ENCODE data around the gene IGSF6.
"Not testable (repeated sequence)": the region's sequence is repeated elsewhere in the genome, so short reads cannot be mapped to it uniquely, and the experiment has no call there.

Gene IGSF6, protein sequence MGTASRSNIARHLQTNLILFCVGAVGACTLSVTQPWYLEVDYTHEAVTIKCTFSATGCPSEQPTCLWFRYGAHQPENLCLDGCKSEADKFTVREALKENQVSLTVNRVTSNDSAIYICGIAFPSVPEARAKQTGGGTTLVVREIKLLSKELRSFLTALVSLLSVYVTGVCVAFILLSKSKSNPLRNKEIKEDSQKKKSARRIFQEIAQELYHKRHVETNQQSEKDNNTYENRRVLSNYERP

DNA sequence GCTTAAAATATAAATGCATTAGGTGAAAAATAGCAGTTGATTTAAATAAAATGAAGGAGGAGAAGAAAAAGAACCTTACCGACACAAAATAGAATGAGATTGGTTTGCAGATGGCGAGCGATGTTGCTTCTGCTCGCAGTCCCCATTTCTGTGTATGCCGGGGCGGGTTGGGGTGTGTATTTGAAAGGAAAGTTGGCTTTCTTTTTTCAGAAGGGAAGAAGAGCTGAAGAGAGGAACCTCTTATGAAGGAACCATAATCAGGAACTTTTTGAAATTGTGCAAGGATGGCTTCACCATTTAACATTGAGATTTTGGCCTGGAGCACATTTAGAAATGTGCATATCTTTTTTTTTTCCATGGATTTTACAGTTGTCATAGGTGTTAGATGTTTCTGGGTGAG is at the start of gene IGSF6:
Gene IGSF6, minus strand, starts transcription at position 156 of the 400 bp plus-strand sequence. Its CDS starts 10 bp downstream, at position 146.
- DNase-seq, result no peak

DNA sequence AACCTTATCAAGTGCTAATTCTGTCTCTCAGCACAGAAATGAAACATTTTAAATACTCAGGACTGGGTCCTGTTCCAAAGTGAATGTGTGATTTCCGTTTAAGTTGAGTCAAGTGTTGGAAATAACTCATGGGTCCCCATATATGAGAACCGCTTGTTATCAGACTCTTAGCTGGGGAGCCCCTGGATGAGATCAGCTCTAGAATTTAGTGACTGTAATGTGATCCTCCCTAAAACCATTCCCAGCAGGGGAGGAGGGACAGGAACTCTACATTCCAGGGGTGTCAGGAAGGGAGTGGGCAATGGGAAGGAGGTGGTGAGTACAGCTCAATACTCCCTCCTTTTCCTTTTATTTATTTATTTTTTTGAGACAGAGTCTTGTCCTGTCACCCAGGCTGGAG is 48.9 kb upstream of the IGSF6 start:
- DNase-seq, result no peak

DNA sequence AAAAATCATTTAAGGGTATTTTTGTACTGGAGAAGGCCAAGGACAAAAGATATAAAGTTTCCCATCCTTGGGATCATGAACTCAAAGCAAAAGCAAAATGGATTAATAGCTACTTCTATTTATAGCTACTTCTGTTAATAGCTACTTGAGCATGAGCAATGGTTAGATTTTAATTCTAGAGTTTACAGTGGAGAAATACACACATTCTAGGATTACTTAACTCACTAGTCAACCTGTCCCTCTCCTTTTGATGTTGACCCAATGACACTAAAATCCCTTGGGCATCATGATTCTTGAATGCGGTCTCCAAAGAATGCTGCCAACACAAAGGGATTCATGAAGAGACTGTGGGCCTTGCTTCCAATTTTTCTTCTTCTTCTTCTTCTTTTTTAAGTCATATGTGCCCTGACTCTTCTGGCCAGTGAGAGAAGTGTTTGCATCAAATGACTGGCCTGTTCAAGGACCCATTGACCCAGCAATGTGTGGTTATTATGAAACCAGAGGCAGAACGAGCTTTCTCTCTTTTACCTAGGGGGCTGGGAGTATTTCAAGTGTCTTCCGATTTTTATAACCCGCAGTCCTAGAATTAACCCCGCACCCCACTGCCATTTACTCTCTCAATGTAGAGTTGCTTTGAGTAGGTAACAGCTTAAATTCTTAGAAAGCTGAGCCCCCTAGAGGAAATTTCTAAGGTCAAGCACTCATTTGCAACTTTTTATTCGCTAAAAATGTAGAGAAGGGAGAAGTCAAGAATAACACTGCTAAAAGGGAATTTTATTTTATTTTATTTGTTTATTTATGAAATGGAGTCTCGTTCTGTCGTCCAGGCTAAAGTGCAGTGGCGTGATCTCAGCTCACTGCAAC is 46.0 kb upstream of the IGSF6 start:
- no peak for DNase-seq

DNA sequence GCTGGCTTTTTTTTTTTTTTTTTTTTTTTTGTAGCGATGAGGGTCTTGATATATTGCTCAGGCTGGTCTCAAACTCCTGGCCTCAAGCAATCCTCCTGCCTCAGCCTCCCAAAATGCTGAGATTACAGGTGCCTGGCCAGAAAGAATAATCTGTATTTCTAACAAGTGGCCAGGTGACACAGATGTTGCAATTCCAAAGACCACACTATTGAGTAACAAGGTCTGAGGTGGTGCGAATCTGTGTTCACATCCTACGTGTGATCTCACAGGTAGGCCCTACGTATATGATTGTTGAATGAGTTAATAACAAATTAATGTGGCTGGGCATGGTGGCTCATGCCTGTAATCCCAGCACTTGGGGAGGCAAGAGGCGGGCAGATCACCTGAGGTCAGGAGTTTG is 44.6 kb upstream of the IGSF6 start:
- DNase-seq, result no peak

DNA sequence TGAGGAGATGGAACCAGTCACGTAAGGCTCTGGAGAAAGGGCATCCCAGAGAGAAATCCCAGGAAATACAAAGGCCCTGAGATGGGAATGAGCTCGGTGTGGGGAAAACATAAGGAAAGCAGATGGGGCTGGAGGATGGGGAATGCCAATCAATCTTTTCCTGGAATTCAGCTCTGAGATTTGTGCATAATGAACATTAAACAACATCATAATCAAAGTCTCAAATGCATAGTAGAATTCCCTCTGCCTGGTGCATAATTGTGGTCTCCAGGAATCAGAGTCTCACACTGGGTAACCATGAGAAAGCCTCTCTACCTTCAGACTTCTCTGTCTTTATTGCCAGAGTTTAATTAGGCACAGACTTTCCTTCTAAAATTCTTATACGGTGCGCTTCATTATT is 42.2 kb upstream of the IGSF6 start:
- DNase-seq, result no peak

DNA sequence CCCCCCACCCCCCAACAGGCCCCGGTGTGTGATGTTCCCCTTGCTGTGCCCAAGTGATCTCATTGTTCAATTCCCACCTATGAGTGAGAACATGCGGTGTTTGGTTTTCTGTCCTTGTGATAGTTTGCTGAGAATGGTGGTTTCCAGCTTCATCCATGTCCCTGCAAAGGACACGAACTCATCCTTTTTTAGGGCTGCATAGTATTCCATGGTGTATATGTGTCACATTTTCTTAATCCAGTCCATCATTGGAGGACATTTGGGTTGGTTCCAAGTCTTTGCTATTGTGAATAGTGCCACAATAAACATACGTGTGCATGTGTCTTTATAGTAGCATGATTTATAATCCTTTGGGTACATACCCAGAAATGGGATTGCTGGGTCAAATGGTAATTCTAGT is 38.6 kb upstream of the IGSF6 start:
- not testable (repeated sequence) for DNase-seq

DNA sequence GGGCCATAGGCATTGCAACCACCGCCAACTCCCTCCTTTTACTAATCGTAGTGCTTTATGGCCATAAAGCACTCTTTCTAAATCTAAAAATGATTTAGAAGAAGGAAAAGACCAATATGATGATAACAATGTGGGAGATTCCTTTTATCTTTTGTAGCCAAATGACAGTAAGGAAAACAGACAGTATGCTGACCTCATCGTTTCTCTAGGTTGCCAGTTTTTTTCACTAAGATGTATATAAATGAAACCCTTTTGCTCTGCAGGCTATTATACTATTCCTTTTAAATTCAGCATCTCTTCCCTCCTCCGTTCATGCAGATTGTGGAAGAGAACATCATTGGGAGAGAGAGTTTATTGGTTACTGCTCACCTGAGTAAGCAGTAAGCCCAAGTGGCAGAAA is 36.7 kb upstream of the IGSF6 start:
- no peak for DNase-seq

DNA sequence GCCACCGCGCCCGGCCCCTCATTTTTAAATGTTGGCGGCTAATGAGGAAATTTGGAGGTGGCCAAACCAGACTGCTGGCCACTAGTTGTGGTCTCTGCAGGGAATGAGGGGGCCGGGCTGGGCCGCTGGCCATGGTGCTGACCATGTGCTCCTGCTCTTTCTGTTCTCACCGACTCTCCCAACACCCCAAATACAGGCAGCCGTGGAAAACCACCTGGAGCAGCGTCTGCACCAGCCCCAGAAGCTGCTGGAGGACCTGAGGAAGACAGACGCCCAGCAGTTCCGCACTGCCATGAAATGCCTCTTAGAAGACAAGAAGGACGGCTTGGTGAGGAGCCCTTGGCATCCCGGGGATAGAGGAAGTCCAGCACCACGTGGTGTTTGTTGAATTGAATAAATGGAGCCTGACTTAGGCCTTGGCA is 32.6 kb upstream of the IGSF6 start:
- no peak for DNase-seq

DNA sequence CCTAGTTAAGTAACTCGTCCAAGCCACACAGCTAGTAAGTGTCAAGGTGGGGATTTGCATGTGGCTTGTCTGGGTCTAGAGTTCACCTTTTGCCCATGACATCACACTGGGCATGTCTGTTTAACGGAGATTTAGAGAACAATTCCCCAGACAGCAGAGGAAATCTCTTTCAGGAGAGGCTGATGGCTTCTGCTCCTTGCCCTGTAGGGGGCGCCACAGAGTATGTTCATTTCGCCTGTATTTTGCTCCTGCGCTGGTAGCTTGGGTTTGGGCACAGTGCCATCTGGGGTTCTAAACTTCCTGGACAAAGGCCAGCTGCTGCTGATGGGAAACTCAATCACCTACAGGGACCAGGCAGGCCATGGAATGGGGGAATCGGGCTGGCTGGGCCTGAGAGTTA is 31.8 kb upstream of the IGSF6 start:
- no peak for DNase-seq

DNA sequence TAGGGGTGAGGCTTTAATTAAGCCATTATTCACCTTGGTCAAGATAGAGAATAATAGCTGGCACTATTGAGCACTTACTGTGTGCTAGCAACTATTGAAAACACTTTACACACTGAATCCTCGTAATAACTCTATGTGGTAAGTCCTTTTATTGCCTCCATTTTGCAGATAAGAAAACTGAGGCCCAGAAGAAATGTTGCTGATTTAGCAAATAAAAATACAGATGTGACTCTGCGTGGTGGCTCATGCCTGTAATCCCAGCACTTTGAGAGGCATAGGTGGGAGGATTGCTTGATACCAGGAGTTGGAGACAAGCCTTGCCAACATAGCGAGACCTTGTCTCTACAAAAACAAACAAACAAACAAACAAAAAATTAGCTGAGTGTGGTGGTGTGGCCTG is 30.8 kb upstream of the IGSF6 start:
- DNase-seq, result no peak

DNA sequence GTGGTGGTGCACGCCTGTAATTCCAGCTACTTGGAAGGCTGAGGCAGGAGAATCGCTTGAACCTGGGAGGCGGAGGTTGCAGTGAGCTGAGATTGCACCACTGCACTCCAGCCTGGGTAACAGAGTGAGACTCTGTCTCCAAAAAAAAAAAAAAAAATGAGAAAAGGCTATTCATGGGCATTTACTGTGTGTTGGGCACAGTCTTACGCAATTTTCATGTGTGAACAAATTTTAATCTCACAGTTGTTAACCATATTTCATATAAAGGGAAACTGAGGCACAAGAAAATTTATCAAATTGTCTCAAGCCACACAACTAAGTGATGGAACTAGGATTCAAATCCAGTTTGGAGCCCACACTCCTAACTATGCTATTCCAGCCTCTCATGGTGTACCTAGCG is 28.3 kb upstream of the IGSF6 start:
- DNase-seq, result not testable (repeated sequence)

DNA sequence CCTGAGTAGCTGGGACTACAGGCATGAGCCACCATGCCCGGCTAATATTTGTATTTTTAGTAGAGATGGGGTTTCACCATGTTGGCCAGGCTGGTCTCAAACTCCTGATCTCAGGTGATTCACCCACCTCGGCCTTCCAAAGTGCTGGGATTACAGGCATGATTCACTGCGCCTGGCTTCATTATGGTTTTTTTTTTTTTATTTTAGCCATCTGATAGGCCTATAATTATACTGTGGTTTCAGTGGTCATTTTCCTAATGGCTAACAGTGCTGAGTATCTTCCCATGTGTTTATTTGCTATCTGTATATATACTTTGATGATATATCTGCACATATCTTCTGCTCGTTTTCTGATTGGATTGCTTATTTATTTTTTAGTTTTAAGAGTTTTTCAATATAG is 22.0 kb upstream of the IGSF6 start:
- DNase-seq, result not testable (repeated sequence)

DNA sequence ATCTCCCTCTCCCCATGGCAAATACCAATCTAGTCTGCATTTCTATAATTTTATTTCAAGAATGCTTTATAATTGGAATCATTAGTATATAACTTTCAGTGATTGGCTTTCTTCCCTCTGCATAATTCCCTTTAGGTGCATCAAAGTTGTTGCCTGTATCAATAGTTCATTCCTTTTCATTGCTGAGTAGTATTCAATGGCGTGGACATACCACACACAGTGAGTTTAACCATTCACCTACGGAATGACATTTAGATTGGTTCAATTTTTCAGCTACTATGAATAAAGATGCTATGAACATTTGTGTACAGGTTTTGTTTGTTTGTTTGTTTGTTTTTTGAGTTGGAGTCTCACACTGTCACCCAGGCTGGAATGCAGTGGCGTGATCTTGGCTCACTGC is 21.1 kb upstream of the IGSF6 start:
- DNase-seq, result no peak

DNA sequence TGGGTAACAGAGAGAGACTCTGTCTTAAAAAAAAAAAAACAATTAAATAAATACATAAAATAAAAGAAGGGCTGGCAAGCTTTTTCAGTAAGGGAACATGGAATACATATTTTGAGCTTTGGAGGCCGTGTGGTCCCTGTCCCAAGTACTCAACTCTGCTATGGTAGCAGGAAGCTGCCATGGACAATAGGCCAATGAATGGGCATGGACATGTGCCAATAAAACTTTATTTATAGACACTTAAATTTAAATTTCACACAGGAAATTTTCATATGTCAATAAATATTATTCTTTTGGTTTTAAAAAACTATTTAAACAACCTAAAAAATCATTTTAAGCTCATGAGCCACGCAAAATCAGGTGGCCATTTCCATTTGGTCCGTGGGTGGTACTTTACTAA is 15.2 kb upstream of the IGSF6 start:
- DNase-seq, result no peak

DNA sequence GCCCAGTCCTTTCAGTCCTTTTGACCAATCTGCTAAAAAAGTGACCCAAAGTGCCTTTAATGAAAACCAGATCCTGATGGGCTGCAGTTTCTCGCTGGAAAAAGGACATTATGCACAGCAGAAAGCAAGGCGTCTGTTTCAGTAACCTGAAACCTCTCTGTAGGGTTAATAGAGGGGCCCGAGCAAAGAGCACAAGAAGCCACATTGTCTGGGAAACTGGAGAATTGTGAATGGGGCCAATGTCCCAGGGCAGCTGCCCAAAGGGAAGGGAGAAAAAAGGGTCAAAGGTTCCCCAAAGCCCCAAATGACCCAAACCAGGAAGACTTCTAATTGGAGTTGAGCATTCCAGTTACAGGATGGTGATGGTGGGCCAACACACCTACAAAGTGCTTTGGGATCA is 14.4 kb upstream of the IGSF6 start:
- no peak for DNase-seq

DNA sequence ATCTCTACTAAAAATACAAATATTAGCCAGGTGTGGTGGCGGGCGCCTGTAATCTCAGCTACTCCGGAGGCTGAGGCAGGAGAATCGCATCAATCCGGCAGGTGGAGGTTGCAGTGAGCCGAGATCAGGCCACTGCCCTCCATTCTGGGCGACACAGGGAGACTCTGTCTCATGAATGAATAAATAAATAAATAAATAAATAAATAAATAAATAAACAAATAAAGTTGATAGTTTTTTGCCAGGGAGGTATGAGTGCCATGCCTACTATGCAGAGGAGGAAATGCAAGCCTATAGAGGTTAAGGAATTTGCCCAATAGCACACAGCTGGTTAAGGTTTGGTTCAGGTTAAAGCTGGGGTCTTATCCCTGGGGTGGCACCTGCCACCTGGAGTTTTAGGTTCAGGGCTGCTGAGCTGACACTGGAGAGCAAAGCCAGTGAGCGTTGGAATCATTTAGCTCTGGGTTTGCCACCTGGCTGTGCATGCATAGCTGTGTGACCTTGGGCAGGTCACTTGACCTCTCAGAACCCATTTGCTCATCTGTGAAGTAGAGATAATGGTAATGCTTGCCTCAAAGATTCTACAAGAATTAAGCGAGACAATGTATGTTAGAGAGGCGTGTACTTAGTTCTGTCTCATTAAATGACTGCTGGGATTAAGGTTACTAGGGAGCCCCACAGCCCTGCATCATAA is 12.5 kb upstream of the IGSF6 start:
- no peak for DNase-seq

DNA sequence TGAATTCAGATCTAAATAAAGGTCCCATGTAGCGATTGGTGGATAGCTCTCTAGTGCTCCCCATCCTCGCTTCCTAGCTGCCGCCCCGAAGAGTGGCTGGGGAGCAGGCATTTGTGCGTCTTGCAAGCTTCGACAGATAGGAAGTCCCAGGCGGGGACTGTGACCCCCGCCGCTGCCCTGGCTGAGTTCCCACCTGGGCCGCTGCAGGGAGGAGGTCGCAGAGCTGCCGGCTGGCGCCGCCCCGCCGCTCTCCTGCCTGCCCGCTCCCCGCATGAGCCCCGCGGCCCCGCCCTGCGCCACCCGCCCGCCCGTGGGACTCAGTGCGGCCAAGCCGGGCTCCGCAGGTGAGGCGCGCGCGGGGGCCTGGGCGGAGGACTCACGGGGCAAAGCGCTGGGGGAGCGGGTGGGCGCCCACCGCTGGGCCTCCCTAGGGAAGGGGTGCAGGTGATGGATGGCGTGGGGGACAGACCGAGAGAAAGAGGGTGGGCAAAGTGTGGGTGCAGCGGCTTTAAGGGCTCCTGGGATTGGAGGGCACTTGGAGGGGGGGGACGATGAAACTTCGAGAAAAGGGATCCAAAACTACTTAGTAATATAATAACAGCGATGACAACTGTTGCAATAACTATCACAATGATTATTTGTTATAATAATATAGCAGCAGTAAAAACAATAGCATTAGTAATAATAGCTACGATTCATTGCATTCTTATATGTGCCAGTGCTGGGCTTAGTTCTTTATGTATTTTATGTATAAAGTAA is 11.7 kb upstream of the IGSF6 start, which contains the start of gene OTOA:
Gene OTOA, plus strand, starts transcription at position 80 of the 759 bp plus-strand sequence. CDS start 14,547 bp downstream, outside the sequence.
- DNase-seq, result no peak

DNA sequence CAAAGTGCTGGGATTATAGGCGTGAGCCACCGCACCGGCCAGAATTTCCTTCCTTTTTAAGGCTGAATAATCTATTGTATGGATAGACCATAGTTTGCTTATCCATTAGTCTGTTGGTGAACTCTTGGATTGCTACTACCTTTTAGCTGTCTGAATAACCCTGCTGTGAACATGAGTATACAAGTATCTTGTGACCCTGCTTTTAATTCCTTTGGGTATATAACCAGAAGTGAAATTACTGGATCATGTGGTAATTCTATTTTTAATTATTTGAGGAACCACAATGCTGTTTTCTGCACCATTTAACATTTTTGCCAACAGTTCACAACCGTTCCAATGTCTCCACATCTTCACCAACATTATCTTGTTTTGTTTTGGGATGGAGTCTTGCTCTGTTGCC is 6.7 kb upstream of the IGSF6 start:
- no peak for DNase-seq

DNA sequence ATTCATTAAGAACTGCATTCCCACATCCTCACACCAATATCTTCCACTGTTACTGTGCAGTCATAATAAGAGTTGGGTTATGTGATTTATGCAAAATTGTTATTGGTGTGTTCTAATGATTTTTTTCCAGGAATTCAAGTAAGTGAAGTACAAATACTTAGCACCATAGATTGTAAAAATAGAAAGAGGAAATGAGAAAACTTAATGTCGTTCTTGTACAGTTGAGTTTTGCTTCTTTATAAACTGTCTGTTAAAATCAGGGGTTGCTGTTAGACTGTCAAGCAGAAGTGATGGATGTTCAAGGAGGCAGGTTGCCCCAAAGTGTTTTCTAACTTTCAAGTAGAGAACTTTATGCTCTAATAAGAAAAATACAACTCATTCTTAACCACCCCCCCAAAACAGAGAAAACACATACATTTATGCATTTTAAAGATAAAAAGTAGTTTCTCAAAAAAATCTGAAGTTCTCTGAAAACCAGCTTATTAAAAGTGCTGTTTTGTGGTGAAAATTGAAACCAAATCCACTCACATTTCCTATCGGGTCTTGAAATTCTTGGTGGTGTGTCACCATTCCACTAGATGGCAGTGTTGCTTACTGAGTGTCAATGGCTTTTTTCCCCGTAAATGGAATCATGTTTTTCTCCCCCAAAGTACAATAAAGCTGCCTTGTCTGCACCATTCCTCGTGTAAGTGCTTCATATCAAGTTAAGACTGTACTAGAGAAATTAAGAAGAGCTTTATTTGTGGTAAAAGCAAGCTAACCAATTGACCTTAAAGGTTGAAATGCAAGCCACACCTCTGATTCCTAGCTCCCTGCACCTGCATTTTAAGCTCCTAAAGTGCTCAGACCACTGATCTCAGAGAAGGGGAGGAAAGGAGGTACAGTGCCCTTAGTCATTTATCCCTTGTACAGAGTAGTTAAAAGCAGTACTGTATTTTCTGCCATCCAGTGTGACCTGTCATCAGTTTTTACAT is 4.7 kb upstream of the IGSF6 start:
- peak; percentile 6 for DNase-seq

DNA sequence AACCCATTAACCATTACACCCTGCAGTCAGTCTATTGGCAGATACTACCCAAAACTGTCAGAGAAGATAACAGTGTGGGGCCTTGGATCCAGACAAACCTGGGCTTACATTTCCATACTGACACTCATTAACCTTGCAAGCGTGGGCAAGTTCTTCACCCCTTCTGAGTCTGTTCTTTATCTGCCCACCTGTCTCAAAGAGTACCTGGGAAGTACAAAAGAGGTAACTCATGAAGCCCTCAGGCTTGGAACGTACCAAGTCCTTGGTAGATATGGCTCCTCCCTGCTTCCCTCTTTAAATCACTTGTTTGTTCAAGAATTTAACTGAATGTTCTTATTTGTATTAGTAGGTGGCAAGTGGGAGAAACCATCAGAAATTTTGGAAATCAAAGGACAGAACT is 2.5 kb upstream of the IGSF6 start:
- DNase-seq, result no peak

DNA sequence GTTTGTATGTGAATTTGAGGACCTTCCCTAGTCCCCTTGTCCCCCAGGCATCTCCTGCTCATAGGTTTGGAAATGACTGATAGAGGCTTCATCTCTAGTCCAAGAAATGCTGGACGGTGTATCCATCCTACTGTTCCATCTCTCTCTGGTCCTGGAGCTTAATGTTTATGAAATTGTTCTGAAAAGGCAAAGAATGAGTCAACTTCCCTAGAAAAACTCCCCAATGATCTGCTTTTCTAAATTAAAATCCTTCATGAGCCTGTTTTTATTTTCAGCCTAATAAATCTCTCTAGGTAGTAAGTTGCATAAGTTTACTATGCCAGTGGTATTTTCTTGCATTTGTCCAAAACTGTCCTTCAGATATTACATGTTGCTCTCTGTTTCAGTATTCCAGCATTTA is 2.1 kb upstream of the IGSF6 start:
- DNase-seq, result no peak

DNA sequence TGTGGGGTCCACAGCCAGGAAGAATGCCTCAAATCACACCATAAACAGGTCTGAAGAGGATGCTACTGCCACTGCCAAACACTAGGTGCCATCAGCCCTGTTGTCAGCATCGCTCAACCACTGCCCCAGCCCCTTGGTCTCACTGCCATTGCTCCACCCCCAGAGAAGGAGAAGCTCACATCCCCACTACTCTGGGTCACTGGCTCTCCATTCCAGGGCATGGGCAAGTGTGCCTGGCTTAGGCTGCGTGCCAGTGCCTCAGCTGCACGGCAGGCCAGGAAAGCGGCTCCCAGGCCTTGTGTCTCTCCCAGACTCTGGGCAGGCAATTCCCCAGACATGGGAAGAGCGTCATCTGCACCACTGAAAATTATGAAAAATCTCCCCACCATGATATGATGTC is 1.2 kb upstream of the IGSF6 start:
- DNase-seq, result no peak
